CD4-positive, alpha-beta T cell treated with Interferon alpha-2 for 1 hour (primary cell): Measurements from ENCODE around the gene UBE2L5.
"Not testable (repeated sequence)": the region's sequence is repeated elsewhere in the genome, so short reads cannot be mapped to it uniquely, and the experiment has no call there.

Source experiments
- DNase-seq, 2 donors: peaks; one replicate each; pipeline ENCODE4 v3.0.0-alpha.2; 2020 to 2022

The UBE2L5 gene

DNA sequence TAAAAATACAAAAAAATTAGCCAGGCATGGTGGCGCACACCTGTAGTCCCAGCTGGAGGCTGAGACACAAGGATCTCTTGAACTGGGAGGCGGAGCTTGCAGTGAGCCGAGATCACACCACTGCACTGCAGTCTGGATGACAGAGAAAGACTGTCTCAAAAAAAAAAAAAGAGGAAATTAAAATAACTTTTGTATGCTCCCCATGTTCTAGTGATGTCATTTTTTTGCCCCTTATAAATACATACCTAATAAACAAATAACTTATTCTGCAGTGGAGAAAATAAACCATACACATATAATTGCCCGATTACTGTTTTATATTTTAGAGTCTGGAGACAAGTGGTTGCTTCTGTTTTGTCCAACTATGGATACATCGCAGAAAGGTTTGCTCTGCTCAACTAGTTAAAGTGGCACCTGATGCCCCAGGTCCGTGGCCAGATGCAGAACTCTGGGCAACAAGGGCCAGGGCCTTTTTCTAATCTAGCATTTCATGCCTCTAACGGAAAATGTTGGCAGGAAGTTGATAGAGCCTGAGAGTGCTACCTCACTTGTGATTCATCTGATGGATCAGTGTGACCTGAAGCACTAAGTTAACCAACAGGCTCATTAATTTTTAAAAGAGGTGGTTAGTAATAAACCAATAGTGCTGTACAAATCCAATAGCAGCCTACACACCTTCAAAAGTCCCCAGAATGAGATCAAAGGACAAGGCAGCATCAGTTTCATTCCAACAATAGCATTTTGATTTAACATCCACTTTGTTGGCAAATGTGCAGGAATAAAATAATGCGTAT is 18.8 kb downstream of the UBE2L5 start:
- no peak for DNase-seq

DNA sequence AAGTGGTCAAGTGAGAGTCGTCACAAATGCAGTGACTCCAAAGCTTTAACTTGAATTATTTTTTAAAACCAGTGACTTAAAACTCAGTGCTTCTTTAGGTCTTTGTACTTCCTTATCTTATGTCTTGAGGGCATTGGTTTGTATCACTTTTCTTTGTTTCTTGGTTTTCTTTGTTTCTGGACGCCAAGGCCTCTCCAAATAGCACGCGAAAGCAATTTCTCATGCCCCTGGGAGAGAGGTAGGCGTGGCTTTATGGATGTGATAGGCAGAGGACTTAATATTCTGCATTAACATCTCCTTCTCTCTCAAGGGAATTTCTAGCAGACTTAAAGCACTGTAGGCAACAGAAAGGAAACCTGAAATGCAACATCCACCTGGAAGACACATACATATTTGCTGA is 20.6 kb downstream of the UBE2L5 start:
- no peak for DNase-seq

DNA sequence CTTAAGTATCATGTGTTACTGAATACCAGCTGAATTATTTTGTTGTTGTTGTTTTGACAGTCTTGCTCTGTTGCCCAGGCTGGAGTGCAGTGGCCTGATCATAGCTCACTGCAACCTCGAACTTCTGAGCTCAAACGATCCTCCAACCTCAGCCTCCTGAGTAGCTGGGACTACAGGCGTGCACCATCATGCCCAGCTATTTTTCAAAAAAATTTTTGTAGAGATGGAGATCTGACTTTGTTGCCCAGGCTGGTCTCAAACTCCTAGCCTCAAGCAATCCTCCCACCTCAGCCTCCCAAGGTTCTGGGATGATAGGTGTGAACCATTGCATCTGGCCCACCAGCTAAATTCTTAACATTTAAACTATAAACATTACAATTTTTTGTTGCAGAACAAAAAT is 21.2 kb downstream of the UBE2L5 start:
- not testable (repeated sequence) for DNase-seq

DNA sequence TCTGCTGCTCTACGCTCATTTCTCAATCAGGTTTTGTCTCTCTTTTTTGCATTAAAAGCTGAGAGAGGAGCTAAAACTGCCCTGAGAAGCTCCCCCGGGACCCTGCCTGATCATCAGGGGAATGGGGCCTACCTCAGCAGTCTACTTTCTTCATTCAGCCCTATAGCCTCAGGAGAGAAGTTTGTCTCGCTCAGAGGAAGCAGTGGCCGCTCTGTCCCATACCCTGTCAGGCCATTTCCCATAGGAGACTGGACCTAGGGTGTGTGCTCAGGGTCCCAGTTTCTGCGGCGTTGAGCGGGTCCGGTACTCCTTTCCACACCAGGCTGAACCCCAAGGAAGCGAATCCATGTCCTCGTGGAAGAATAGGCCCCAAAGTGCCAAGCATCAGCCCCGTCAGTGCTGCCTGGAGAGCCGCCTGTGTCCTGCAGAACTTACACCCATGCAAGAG is 21.7 kb downstream of the UBE2L5 start:
- DNase-seq: peak in 1 of 2 donors; percentile 41

DNA sequence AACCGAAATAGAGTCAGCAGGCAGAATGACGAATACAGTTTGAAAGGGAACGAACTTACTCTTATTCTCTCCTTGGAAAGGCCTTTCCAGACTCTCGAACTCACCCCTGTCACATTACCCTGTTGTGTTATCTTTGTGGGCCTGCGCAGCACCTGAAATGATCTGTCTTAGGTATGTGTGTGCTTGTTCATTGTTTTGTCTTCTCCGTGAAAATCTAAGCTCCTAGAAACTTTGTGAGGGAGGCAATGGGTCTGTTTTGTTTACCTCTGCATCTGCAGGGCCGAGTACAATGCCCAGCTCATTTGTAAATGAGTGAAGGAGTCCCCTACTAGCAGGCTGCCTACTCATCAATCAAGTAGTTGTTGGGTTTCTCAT is 23.8 kb downstream of the UBE2L5 start:
- DNase-seq: no peak

DNA sequence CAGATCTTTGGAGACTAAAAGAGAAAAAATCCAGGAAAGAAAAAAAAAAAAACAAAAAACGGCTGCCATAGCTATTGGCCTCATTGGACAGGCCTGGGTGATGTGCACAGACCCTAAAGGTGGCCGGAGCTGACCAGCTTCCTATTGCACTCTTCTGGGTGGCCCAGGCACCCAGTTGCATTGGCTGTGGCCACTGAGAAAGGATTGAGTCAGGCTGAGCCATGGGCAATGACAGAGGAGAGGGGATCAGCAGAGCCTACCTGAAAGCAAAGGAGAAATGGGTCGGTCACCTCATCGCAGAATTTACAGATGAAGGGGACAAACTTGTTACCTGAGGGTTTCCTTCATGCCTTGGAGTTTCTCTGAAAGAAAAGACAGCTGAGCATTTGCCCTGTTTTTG is 26.1 kb downstream of the UBE2L5 start:
- DNase-seq: no peak

DNA sequence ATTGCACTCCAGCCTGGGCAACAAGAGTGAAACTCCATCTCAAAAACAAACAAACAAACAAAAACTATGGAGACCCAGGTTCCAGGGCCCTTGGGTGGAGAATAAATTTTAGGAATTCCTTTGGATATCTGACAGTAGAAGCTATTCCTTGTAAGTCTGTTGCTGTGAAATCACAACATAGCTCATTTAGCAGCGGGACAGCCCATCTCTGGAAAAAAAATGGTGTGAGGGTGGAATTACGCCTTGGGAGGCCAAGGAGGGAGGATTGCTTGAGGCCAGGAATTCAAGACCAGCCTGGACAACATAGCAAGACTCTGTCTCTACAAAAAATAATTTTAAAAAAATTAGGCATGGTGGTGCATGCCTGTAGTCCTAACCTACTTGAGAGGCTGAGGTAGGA is 27.8 kb downstream of the UBE2L5 start:
- DNase-seq: no peak

DNA sequence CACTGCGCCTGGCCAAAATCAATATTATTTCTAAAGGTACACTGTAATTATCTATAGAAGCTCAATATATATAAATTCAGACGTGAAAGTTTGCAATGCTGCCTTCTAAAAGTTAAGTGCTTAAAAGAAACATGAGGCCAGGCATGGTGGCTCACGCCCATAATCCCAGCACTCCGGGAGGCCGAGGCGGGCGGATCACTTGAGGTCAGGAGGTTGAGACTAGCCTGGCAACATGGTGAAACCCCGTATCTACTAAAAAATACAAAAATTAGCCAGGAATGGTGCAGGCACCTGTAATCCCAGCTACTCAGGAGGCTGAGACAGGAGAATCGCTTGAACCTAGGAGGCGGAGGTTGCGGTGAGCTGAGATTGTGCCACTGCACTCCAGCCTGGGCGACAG is 29.2 kb downstream of the UBE2L5 start:
- DNase-seq: not testable (repeated sequence)

DNA sequence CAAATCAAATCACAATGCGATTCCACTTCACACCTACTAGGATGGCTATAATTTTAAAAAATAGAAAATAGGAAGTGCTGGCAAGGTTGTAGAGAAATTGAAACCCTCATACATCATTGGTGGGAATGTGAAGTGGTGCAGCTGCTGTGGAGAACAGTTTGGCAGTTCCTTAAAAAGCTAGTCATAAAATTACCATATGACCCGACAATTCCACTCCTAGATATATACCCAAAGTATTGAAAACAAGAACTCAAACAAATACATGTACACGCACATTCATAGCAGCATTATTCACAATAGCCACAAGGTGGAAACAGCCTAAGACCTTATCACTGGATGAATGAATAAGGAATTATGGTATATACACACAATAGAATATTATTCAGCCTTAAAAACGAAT is 31.4 kb downstream of the UBE2L5 start:
- no peak for DNase-seq

DNA sequence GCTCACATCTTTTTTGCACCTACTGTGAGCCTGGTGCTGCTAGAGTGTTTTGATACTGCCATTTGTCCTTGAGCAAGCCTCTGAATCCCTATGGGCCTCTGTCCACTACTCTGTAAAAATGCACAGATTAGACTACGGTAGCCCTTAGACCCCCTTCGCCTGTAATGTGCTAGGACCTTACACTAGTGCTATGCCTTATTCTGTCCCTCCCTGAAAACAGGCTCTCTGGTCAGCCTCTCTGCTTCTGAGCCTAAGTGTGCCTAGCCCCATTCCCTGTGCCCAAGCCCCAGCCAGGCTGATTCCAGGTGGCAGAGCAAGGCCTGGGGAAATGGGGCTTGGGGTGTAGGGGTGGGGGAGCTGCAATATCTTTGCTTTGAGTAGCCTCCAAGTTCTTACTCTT is 32.7 kb downstream of the UBE2L5 start:
- DNase-seq: no peak

DNA sequence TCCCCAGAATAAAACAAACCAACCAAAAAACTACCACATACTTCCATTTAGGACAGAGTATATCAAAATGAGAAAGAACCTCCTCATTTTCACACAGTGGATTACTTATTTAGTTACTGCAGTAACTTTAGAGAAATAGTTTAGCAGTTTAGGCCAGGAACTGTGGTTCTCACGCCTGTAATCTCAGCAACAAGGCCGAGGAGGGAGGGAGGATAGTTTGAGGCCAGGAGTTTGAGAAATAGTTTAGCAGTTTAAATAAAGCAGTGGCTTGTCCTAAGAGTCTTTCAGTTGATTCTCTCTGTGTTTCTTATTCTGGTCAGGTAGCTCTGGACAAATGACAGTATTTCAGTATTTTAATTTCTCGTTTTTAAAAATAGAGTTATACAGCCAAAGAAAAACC is 34.0 kb downstream of the UBE2L5 start:
- no peak for DNase-seq

DNA sequence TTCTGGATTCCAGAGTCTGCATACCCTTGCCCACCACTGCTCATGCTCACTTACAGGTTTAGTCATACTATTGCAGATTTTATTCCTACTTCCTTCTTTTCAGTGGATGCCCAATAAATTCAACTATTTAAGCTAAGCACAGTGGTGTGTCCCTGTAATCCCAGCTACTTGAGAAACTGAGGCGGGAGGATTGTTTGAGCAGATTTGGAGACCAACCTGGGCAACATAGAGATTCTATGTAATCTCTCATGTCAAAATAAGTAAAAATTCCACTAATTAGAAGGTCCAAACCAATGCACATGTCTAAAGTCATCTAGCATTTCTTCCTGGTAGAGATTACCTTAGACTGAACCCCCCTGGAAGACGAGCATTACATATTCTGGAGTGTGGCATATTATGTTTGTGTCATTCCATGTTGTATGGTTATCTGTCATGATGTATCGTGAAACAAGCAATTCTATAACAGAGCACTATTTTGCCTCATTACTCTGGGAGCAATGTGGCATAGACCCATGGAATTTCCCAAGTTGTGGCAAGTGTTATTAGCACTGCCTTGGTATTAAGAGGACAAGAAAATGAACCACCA is 35.1 kb downstream of the UBE2L5 start:
- no peak for DNase-seq

DNA sequence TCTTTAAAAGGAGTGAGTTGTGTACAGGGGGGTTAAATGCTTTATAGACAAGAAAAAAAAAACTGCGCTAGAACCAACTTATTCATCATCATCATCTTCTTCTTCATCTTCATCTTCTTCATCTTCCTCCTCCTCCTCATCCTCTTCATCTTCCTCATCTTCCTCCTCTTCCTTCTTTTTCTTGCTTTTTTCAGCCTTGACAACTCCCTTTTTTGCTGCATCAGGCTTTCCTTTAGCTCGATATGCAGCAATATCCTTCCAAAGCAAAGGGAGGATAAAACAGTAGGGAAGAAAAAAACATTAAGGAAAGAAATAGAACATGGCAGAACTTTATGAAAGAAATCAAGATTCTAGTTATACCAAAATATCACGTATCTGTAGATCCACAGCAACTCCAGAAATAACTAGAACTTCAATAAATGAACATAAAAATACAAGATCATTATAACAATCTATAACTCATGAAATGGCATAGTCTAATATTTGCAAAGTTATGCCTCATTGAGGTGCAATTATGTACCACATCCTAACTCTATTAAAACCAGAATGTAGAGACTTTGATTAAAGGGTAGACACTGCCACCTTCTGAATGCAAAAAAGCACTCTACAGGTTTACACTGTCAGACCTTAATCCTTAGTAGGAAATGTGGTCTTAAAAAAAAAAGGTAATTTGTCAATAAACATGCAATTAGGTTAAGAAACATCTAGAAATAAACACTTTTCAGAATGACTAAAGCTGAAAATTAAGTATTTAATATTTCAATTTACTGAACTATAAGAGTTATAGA is 39.2 kb downstream of the UBE2L5 start:
- peak in 1 of 2 donors; percentile 73 for DNase-seq

DNA sequence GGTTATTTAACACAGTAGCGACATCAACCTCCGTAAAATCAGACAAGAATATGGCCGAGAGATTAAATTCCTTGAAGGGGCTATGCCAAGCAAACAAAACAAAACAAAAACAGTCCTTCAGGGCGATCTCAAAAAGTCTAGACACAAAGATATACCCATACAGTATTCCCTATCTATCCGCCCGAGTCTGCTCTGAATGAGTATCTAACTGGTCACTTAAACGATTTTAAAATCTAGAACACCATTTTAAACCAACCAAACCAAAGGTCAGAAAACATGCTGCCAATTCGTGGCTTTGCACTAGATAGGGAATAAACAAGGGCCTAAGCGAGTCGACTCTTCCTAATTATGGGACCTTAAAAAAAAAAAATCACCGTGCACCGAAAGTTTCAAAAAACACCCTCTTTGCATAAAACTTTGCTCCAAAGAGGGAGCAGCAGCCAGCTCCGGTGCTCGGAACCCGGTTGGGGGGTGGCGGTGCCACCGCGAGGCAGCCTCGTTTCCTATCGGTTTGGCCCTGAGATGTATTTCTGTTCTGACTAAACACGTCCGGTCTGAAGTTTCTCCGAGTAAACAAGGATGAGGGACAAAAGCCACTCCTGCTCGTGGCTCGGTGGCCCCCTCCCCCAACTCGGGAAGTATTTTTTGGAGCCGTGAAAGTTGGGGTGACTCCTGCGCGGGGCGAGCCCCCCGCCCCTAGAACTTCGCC is 41.6 kb downstream of the UBE2L5 start:
- peak; percentile 59 to 76 for DNase-seq

DNA sequence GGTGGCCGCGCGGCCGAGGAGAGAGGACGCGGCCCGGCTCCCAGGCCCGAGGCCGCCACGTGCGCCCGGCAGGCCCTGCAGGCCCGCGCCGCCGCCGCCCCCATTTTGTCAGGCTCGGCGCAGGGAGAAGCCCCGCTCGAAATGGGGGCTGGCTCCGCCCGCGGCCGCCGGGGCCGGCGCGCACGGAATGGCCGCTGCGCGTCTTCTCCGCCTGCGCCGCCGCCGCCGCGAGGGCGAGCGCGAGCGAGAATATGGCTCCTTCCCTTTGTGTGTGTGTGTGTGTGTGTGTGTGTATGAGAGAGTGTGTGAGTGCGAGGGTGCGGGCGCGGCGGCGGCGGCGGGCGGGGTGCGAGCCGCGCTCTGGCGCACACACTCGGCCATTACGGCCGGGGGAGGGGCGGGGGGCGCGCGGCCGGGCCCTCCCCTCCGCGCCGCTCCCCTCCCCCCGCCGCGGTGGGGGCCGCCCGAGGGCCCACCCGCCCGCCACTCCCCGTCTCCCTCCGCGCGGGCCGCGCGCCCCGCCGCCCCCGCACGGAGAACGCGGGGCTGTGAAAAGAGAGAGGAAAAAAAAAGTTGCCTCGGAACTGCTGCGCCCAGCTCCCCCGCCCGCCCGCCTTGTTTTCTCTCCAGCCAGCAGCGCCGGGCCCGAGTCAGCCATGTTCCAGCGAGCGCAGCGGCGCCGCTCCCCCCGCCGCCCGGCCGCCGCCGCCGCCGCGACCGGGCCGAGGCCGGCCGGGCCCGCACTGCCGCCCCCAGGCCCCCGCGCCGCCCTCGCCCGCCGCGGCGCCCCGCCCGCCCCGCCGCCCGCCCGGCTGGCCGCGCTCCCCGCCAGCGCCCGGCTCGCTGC is 42.4 kb downstream of the UBE2L5 start:
- peak; percentile 77 to 84 for DNase-seq

DNA sequence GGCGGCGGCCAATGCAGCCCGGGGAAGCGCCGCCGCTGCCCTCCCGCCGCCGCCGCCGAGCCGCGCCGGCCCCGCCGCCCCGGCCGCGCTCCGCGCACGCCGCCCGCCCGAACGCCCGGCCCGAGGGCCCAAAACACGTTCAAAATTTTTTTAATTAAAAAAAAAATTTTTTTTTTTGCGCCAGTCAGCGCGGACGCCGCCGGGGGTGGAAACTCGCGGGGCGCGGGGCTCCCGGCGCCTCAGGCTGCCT is 43.0 kb downstream of the UBE2L5 start:
- no peak for DNase-seq

DNA sequence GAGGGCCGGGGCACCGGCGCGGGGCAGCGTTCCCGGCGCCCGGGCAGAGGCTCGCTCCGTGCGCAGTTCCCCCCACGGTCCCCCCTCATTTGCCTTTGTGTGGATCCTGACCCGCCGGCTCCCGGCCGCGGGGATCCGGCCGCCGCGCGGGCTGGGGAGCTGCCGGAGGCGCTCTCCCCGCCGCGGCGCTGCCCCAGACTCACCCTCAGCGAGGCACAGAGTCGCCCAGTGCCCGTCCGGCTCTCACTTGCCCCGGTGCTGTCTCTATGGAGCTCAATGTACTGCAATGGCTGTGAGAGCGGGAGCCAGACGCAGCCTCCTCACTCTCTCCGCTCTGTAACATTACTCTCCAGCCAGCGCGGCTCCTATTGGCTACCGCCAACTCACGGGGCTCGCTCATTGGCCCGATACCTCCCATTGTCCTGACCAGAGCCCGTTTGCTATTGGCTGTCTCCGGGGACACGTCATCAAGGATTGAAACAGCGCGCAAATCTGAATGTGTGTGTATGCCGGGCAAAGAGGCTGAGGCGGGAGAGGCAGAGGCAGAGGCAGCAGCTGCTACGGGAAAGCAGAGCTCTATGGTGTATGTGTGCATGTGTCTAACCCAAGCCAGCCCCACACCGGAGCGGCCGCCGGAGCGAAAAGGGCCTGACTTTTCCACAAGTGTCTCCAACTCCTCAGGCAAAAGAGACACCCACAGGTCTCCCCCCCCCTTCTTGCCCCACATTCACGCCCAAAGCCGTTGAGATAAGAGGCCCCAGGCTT is 43.5 kb downstream of the UBE2L5 start, which contains the start of gene HMGB1:
Gene HMGB1 (minus strand): TSS at position 344 of the 765 bp plus-strand sequence. CDS start 2,256 bp downstream, outside the sequence.
- DNase-seq: peak; percentile 98

DNA sequence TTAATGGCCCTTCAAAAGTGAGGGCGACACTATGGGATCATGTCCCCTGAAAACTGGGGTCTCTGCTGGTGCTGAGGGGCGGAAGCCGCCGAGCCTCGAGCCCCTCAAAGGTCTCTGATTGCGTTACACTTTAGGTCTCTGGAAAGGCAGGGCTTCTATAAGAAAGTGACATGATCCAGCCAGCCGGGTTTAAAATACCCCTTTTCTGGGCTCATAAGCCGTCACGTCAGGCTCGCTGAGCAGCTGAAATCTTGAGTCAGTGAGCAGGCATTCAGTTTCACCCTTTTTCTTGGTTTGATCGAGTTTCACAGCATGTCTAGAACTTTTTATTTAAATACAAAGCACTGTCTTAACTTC is 44.0 kb downstream of the UBE2L5 start:
- DNase-seq: no peak

DNA sequence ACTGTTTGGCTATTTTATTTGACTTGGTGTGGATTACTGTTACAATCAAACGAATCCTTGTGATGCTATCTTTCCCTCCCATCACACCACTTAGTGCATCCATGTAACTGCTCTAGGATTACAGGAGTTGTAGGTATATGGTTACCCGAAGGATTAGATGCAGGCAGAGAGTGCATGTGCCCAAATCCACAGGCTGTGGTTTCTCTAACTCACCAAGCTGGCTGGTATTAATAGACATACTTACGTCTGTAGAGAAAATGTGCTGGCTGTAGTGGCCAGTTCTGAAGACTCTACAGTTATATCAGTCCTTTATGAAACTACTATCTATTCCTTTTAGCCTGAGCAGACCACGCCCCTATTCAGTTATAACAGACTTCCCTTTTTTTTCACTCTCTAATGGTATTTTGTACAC is 44.6 kb downstream of the UBE2L5 start:
- DNase-seq: no peak

DNA sequence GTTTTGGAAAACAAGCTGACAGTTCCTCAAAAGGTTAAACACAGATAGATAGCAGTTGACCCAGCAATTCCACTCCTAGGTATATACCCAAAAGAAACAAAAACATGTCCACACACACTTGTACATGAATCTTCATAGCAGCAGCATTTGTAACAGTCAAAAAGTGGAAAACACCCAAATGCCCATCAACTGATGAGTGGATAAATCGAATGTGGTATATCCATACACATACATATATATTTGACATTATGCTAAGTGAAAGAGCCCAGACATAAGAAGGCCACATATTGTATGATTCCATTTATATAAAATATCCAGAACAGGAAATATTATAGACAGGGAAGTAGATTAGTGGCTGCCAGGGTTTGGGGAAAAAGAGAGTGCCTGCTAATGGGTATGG is 51.4 kb downstream of the UBE2L5 start:
- no peak for DNase-seq

DNA sequence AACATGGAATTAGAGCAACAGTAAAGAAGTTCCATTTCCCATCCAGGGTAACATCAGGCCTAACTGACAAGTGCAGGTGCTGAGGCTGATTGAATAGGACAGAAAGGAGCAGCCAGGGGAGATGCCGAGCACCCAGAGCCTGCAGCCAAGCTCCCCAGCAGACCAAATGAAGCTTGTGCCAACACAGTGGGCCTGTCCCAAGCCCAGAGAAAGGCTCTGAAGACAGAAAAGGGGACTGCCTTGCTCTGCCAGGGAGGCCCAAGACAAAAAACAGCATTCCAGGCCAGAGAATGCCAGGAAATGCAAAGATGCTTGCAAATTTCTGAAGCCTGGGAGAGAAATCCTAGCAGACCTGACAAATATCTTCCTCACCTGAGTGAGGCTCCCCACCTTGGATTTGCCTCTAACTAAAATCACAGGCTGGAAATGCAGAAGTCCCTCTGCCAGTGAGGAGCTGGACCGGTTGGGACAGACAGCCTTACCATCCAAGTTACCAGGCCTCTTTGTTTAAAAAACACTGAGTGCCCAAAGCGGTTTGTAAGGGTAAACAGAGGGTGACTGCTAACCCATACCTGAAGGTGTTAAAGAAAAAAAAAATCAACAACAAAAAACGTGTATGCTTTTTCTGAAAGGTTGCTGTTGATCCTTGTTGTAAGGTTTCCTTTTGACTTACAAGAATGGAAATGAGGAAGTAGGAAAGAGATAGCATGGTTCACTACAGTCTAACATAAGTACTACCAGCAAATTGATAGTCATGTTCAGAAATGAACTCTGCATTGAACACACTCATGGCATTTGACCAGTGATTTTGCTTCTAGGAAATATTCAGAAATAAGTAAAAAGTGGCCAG is 55.3 kb downstream of the UBE2L5 start:
- no peak for DNase-seq
